Heart right ventricle (tissue), 16 donors: ENCODE measurements around the gene ZNF438. TPM values are rescaled to one million over a fixed set of nuclear protein-coding genes. Genes with fewer than 3 reads are reported as not detected.

Source experiments
- ATAC-seq, 8 donors: fragments of 200-7000 bp; cut with Tn5 transposase; one replicate each; pipeline ENCODE4 v1.9.1; 2020; ENCODE audit warnings: mild to moderate bottlenecking in 8 of 8, moderate library complexity in 8 of 8, moderate number of reproducible peaks in 1 of 8
- DNase-seq, 2 donors: peaks; one replicate each; pipeline ENCODE4 v3.0.0-alpha.2; 2020
- H3K27ac ChIP-seq, 10 donors: fragments of 200-600 bp; sonication (generic) in 2 of 10; one replicate each; pipeline versions ENCODE4 v1.5.0 to v1.8.0; 2020 to 2022; ENCODE audit warnings: mild to moderate bottlenecking in 3 of 10
- H3K27me3 ChIP-seq, 7 donors: fragments of 200-600 bp; one replicate each; pipeline ENCODE4 v1.8.0; 2021 to 2022; ENCODE audit warnings: mild to moderate bottlenecking in 2 of 7
- H3K36me3 ChIP-seq, 9 donors: fragments of 200-600 bp; sonication (generic) in 1 of 9; one replicate each; pipeline versions ENCODE4 v1.5.0 to v1.8.0; 2020 to 2022; ENCODE audit warnings: mild to moderate bottlenecking in 2 of 9
- H3K4me1 ChIP-seq, 9 donors: fragments of 200-600 bp; sonication (generic) in 1 of 9; one replicate each; pipeline versions ENCODE4 v1.5.0 to v1.8.0; 2020 to 2022; ENCODE audit warnings: mild to moderate bottlenecking in 4 of 9
- H3K4me3 ChIP-seq, 10 donors: fragments of 200-600 bp; sonication (generic) in 2 of 10; one replicate each; pipeline versions ENCODE4 v1.5.0 to v1.8.0; 2020 to 2022; ENCODE audit warnings: mild to moderate bottlenecking in 7 of 10, moderate library complexity in 2 of 10
- H3K9me3 ChIP-seq, 11 donors: fragments of 200-600 bp in 10 of 11; sonication (generic) in 2 of 11; one replicate each; pipeline versions ENCODE4 v1.5.0 to v1.8.0; 2013 to 2022; ENCODE audit warnings: mild to moderate bottlenecking in 2 of 11, control low read depth in 1 of 11, moderate library complexity in 1 of 11
- CTCF ChIP-seq, 9 donors: fragments of 200-600 bp; sonication (generic) in 2 of 9; IDR thresholded peaks; one replicate each; pipeline versions ENCODE4 v1.5.0 to v1.8.0; 2021 to 2022; ENCODE audit warnings: antibody characterized with exemption in 9 of 9, mild to moderate bottlenecking in 5 of 9, moderate library complexity in 1 of 9
- WGBS, 2 donors: extraction: QIAGEN DNeasy Blood & Tissue Kit; methylation state at CpG; one replicate each; pipeline ENCODE4 v1.1.7; 2013; ENCODE audit warnings: inconsistent platforms in 1 of 2; 5-methylcytosine and 5-hydroxymethylcytosine counted together
- intact Hi-C, 10 donors: fragments of 100-400 bp; cut with DNase I; formaldehyde crosslinking; loops; one replicate each; pipeline versions ENCODE4 v1.11.1 to v1.14.2; 2022
- polyA plus RNA-seq, 2 donors: library from polyadenylated mRNA; stranded (reverse); fragments of 200-250 nt; gene quantifications; one replicate each; pipeline ENCODE4 v1.2.3, GENCODE V29; 2013
- total RNA-seq, 10 donors: library from RNA; stranded (reverse); fragmentation: NEBNext Ultra II Directional in 3 of 10; extraction: Animal tissue kit (Norgen Biotek cat#: 25700) in 3 of 10; gene quantifications; one replicate each; pipeline versions ENCODE4 v1.2.1 to v1.2.4, GENCODE V29; 2021 to 2023
- donor health status: Arrhythmogenic right ventricular cardiomyopathy.
- donor health status: ischemic (EF 13 %, LVEDD 7.1; RV severe dilation, severe dysfunction).
- donor health status: healthy with polysubstance abuse.
- donor health status: DM: no; HTN: yes; CAD: no.
- donor health status: DM: no; HTN: no; CAD: no.
- donor health status: ischemic (EF 25% LVEDD 6.9; RV normal size, moderate dysfunction).
- donor health status: ischemic (EF 25% LVEDD 5.7; RV mildly dilated, moderate dysfunction).
- donor health status: healthy.
- donor health status: DM: yes; HTN: yes; CAD: no.
- donor health status: Ischemic cardiomyopathy.
- donor health status: ischemic (EF 35%, LVEDD 5.7; RV mildly dilated, moderate dysfunction).
- donor health status: nonischemic (EF 11% LVEDD 7.7; RV severe dilation, severe dysfunction).
- donor health status: DM: yes; HTN: yes; CAD: no.
- donor health status: PGD.
- donor health status: ischemic (EF 29% LVEDD 5.4; RV normal size, mild dysfunction).
- donor health status: nonischemic (EF 23%, LVEDD 6.1; RV moderate dilation, normal function).

Gene ZNF438
- total and polyA plus RNA-seq, 12 donors = 7.8 to 21.1 (median 12.4) TPM

GRCh38 chr10:31032258-31033132 lies 830 bp upstream of the ZNF438 start:
- Histone ChIP-seq H3K4me3 (peak overlapping the region; percentile 26 to 82 (median 62)), H3K4me1 (peaks cover 0 to 58% (median 45%) of the 10 kb centered on the region in 9 donors), H3K27me3 (no peaks in the 10 kb centered on the region), H3K36me3 (no peaks in the 10 kb centered on the region), H3K27ac (peak overlapping the region; percentile 97 to 100 (median 99)), H3K9me3 (no peaks in the 10 kb centered on the region)
- TF ChIP-seq CTCF (IDR thresholded peaks at IDR 0.05) = no peak
- intact Hi-C loops = loop anchor here in 8 of 10 donors (2.0 to 10.0 kb wide), 15 partner anchors 35 to 772 kb away; partner anchors contain the start of gene ZEB1 (in 5 of the 8)
- ATAC-seq (peak; percentile 93 to 98 (median 96)), DNase-seq (peak; percentile 97)
- 28 to 31% methylated on average over 51 of the region's 51 CpGs for WGBS, 2 donors

- no peak for ATAC-seq
Observed at GRCh38 chr10:31031205-31031557, 484 bp downstream of the ZNF438 start.

GRCh38 chr10:31030800-31031199 lies 865 bp downstream of the ZNF438 start:
- Histone ChIP-seq H3K27ac (peak overlapping the region; percentile 97 to 100 (median 99)), H3K4me1 (peaks cover 0 to 58% (median 45%) of the 10 kb centered on the region in 9 donors), H3K27me3 (no peaks in the 10 kb centered on the region), H3K36me3 (no peaks in the 10 kb centered on the region), H3K9me3 (peaks cover 0 to 4% (median 0%) of the 10 kb centered on the region in 11 donors), H3K4me3 (peak overlapping the region in 9 of 10 donors; percentile 42 to 82 (median 63))
- DNase-seq = no peak
- no peak for TF ChIP-seq CTCF (IDR thresholded peaks at IDR 0.05)
- intact Hi-C loops = loop anchor here in 8 of 10 donors (1.0 to 10.0 kb wide), 17 partner anchors 33 to 774 kb away; partner anchors contain the start of gene ZEB1 (in 3 of the 8)
- ATAC-seq = no peak
- 74 to 78% methylated on average over 8 of the region's 8 CpGs for WGBS, 2 donors

More at GRCh38 chr10:31031205-31031557, 484 bp downstream of the ZNF438 start:
- DNase-seq = no peak
- Histone ChIP-seq H3K27me3 (no peaks in the 10 kb centered on the region), H3K4me1 (peaks cover 0 to 58% (median 45%) of the 10 kb centered on the region in 9 donors), H3K9me3 (peaks cover 0 to 4% (median 0%) of the 10 kb centered on the region in 11 donors), H3K27ac (peak overlapping the region; percentile 97 to 100 (median 99)), H3K4me3 (peak overlapping the region; percentile 22 to 82 (median 62)), H3K36me3 (no peaks in the 10 kb centered on the region)
- 5 to 7% methylated on average over 5 of the region's 5 CpGs for WGBS, 2 donors
- intact Hi-C loops = loop anchor here in 8 of 10 donors (1.0 to 10.0 kb wide), 17 partner anchors 34 to 774 kb away; partner anchors contain the start of gene ZEB1 (in 3 of the 8)
- TF ChIP-seq CTCF (IDR thresholded peaks at IDR 0.05) = no peak

GRCh38 chr10:31030260-31030659 lies 1.4 kb downstream of the ZNF438 start:
- Histone ChIP-seq H3K9me3 (peaks cover 0 to 4% (median 0%) of the 10 kb centered on the region in 11 donors), H3K4me1 (peaks cover 0 to 62% (median 50%) of the 10 kb centered on the region in 9 donors), H3K27ac (peak overlapping the region in 8 of 10 donors; percentile 97 to 100 (median 99)), H3K36me3 (no peaks in the 10 kb centered on the region), H3K4me3 (peak overlapping the region in 4 of 10 donors; percentile 63 to 75 (median 71)), H3K27me3 (no peaks in the 10 kb centered on the region)
- intact Hi-C loops = loop anchor here in 8 of 10 donors (2.0 to 10.0 kb wide), 16 partner anchors 33 to 775 kb away; partner anchors contain the start of gene ZEB1 (in 3 of the 8)
- DNase-seq (no peak), ATAC-seq (no peak)
- TF ChIP-seq CTCF (IDR thresholded peaks at IDR 0.05) = no peak
- 57 to 67% methylated on average over 8 of the region's 8 CpGs for WGBS, 2 donors
